Right lobe of liver (tissue), 4 donors: ENCODE data around the gene AFMID.

ENCODE experiments used
- POLR2A ChIP-seq: fragments of 450-650 bp; IDR thresholded peaks from one replicate; pipeline ENCODE4 v1.6.1; 2017; ENCODE audit warnings: antibody characterized with exemption, mild to moderate bottlenecking
- TF ChIP-seq, protein P1 (sequence below), 4 donors: fragments of 200-600 bp in 3 of 4; fragments of 450-650 bp in 1 of 4; IDR thresholded peaks; one replicate each; pipeline versions ENCODE4 v1.5.1 to v1.8.0; 2016 to 2022; ENCODE audit warnings: antibody characterized with exemption in 4 of 4, mild to moderate bottlenecking in 2 of 4
- donor health status: DM: no; HTN: no; CAD: no.
- donor health status: DM: no; HTN: no; CAD: no.
- donor health status: DM: no; HTN: yes; CAD: no.

DNA sequence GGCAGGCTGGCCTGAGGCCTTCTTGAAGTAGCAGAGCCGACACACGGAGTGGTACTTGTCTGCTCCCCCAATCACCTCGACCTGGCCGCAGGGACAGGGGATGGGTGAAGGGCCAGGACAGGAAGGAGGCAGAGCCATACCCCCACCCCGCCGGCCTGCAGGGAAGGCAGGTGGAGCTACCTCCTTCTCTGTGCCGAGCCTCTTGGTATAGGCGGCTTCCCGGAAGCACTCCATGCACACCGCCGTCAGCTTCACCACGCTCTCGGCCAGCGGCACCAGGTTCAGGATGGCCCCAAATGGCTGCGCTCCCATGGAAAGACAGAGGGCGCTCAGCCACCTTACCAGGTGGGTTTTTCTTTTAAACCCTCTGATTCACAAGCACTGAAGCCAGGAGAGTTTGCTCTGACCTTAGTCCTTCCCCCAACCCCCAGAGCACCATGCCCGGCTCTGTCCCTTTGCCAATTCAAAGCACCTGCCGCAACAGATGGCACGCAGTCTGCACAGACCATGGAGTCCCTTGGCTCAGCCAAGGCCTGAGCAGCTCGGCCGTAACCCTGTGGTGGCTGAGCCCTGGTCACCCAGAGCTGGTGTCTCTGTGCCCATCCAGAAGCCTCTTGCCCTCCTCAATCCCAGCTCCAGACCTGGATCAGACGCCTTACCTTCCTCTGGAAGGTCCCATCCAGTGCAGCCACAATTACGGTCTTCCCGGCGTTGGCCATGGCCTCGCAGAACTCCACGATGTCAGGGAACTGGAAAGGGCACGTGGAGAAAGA, 12.1 kb upstream of the AFMID start:
- TF ChIP-seq, protein P1, sequence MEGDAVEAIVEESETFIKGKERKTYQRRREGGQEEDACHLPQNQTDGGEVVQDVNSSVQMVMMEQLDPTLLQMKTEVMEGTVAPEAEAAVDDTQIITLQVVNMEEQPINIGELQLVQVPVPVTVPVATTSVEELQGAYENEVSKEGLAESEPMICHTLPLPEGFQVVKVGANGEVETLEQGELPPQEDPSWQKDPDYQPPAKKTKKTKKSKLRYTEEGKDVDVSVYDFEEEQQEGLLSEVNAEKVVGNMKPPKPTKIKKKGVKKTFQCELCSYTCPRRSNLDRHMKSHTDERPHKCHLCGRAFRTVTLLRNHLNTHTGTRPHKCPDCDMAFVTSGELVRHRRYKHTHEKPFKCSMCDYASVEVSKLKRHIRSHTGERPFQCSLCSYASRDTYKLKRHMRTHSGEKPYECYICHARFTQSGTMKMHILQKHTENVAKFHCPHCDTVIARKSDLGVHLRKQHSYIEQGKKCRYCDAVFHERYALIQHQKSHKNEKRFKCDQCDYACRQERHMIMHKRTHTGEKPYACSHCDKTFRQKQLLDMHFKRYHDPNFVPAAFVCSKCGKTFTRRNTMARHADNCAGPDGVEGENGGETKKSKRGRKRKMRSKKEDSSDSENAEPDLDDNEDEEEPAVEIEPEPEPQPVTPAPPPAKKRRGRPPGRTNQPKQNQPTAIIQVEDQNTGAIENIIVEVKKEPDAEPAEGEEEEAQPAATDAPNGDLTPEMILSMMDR (IDR thresholded peaks at IDR 0.05): peak in 2 of 4 donors; percentile 5 to 30
- peak; percentile 47 for TF ChIP-seq POLR2A
